Activated naive CD4-positive, alpha-beta T cell (primary cell): Measurements from ENCODE around the gene ATP2B2.
"Not testable (repeated sequence)": the region's sequence is repeated elsewhere in the genome, so short reads cannot be mapped to it uniquely, and the experiment has no call there.

ENCODE experiments used
- DNase-seq, 4 experiments: peaks; one replicate each; lab custom pipeline; 2025; lab: John Stamatoyannopoulos, UW

ATP2B2 gene

GRCh38 chr3:10321630-10322351, 183.6 kb downstream of the ATP2B2 start:
- no peak for DNase-seq

- no peak for DNase-seq
Observed at GRCh38 chr3:10320320-10320677, 185.1 kb downstream of the ATP2B2 start.

- no peak for DNase-seq
Observed at GRCh38 chr3:10319804-10320203, 185.6 kb downstream of the ATP2B2 start.

GRCh38 chr3:10319251-10319650, 186.1 kb downstream of the ATP2B2 start:
- no peak for DNase-seq

GRCh38 chr3:10317961-10318350, 187.4 kb downstream of the ATP2B2 start:
- DNase-seq: no peak

- no peak for DNase-seq
Observed at GRCh38 chr3:10317311-10317960, 187.9 kb downstream of the ATP2B2 start.

GRCh38 chr3:10315771-10316344, 189.5 kb downstream of the ATP2B2 start:
- no peak for DNase-seq

GRCh38 chr3:10315101-10315500, 190.3 kb downstream of the ATP2B2 start:
- no peak for DNase-seq

- no peak for DNase-seq
Observed at GRCh38 chr3:10312861-10313260, 192.5 kb downstream of the ATP2B2 start.

- no peak for DNase-seq
Observed at GRCh38 chr3:10312391-10312790, 193.0 kb downstream of the ATP2B2 start.

GRCh38 chr3:10311710-10312109, 193.7 kb downstream of the ATP2B2 start:
- no peak for DNase-seq

- no peak for DNase-seq
Observed at GRCh38 chr3:10310578-10310977, 194.8 kb downstream of the ATP2B2 start.

- DNase-seq: no peak
Observed at GRCh38 chr3:10309736-10310135, 195.7 kb downstream of the ATP2B2 start.

GRCh38 chr3:10308678-10309077, 196.7 kb downstream of the ATP2B2 start:
- no peak for DNase-seq

GRCh38 chr3:10306156-10306555, 199.2 kb downstream of the ATP2B2 start:
- DNase-seq: no peak

- no peak for DNase-seq
Observed at GRCh38 chr3:10305331-10305902, 200.0 kb downstream of the ATP2B2 start.

GRCh38 chr3:10304905-10305304, 200.5 kb downstream of the ATP2B2 start:
- no peak for DNase-seq

- no peak for DNase-seq
Observed at GRCh38 chr3:10303785-10304184, 201.6 kb downstream of the ATP2B2 start.

- DNase-seq: no peak
Observed at GRCh38 chr3:10303105-10303504, 202.3 kb downstream of the ATP2B2 start.

- DNase-seq: no peak
Observed at GRCh38 chr3:10300087-10300486, 205.3 kb downstream of the ATP2B2 start.

- DNase-seq: no peak
Observed at GRCh38 chr3:10299679-10300078, 205.7 kb downstream of the ATP2B2 start.

GRCh38 chr3:10299175-10299574, 206.2 kb downstream of the ATP2B2 start:
- DNase-seq: no peak

- DNase-seq: not testable (repeated sequence)
Observed at GRCh38 chr3:10298064-10298463, 207.3 kb downstream of the ATP2B2 start.
